Panc1 (cell line): Measurements from ENCODE around the gene KRTAP5-6. TPM values are rescaled to one million over a fixed set of nuclear protein-coding genes. Genes with fewer than 3 reads are reported as not detected.
"Not testable (repeated sequence)": the region's sequence is repeated elsewhere in the genome, so short reads cannot be mapped to it uniquely, and the experiment has no call there.

Experiments
- ATAC-seq: fragments of 200-7000 bp; cut with Tn5 transposase; 2 replicates; pipeline ENCODE4 v1.9.1; 2020; ENCODE audit warnings: mild to moderate bottlenecking, moderate library complexity
- BruUV-seq: library from RNA; stranded (reverse); fragments of 400-500 nt; replicated peaks from 2 replicates; lab custom pipeline; 2021; lab: Mats Ljungman, UMichigan
- CTCF ChIA-PET: fragments of 300-600 bp; sonication (Branson Sonifier 250); formaldehyde crosslinking; loops from one replicate; lab custom pipeline; 2022; ENCODE audit warnings: antibody characterized with exemption; lab: Charles Lee
- POLR2A ChIA-PET: fragments of 300-600 bp; sonication (Branson Sonifier 250); formaldehyde crosslinking; loops from one replicate; lab custom pipeline; 2022; ENCODE audit warnings: antibody characterized with exemption; lab: Charles Lee
- DNase-seq: peaks from one replicate; pipeline ENCODE4 v3.0.0-alpha.2; 2010; ENCODE audit warnings: low read depth, low spot score
- H3K27ac ChIP-seq: 2 replicates; pipeline ENCODE4 v1.5.1; 2011; ENCODE audit warnings: mild to moderate bottlenecking, low read length, inconsistent platforms
- H3K27me3 ChIP-seq: fragments of 200-500 bp; sonication (Bioruptor generic); 2 replicates; pipeline ENCODE4 v1.6.0; 2014; ENCODE audit warnings: low read length, inconsistent platforms; ENCODE audit not compliant: control insufficient read depth, insufficient read depth
- H3K36me3 ChIP-seq: fragments of 200-500 bp; sonication (Bioruptor generic); 2 replicates; pipeline ENCODE4 v1.5.1; 2014; ENCODE audit warnings: inconsistent platforms, mild to moderate bottlenecking, low read length, moderate library complexity; ENCODE audit not compliant: control insufficient read depth, insufficient read depth
- H3K4me1 ChIP-seq: 2 replicates; pipeline ENCODE4 v1.5.1; 2011; ENCODE audit warnings: inconsistent platforms, mild to moderate bottlenecking, low read length, moderate library complexity; ENCODE audit not compliant: control insufficient read depth, insufficient read depth
- H3K4me3 ChIP-seq, 2 experiments: 2 replicates each; pipeline ENCODE4 v1.5.1; 2011 to 2012; ENCODE audit warnings: low read depth in 2 of 2, low read length in 2 of 2, mild to moderate bottlenecking in 2 of 2, inconsistent platforms in 1 of 2, moderate library complexity in 1 of 2
- H3K9me3 ChIP-seq: fragments of 200-500 bp; sonication (Bioruptor generic); 2 replicates; pipeline ENCODE4 v1.5.1; 2014; ENCODE audit warnings: low read depth, mild to moderate bottlenecking, inconsistent platforms, low read length, moderate library complexity; ENCODE audit not compliant: control insufficient read depth, insufficient read depth
- POLR2AphosphoS5 ChIP-seq: IDR thresholded peaks from 2 replicates; pipeline ENCODE4 v1.6.1; 2012; ENCODE audit warnings: mild to moderate bottlenecking, low read depth, low read length, moderate library complexity
- SIN3A ChIP-seq: IDR thresholded peaks from 2 replicates; pipeline ENCODE4 v1.6.1; 2012; ENCODE audit warnings: low read depth, mild to moderate bottlenecking, low read length, moderate library complexity, borderline replicate concordance; ENCODE audit not compliant: insufficient read depth
- TCF7L2 ChIP-seq: IDR thresholded peaks from 2 replicates; pipeline ENCODE4 v1.6.1; 2011; ENCODE audit warnings: mild to moderate bottlenecking, low read depth, low read length, inconsistent platforms
- in situ Hi-C: cut with HindIII; loops from 2 replicates; pipeline ENCODE4 v1.10.0; 2016; ENCODE audit warnings: low sequenced_read_pairs, low pct_unique_long_range_greater_than_20kb
- intact Hi-C: fragments of 100-400 bp; cut with micrococcal nuclease; formaldehyde crosslinking; loops from one replicate; pipeline ENCODE4 v1.10.0; 2022; ENCODE audit not compliant: unreplicated experiment
- total RNA-seq: library from RNA; stranded (reverse); gene quantifications from one replicate; pipeline ENCODE4 v1.2.1, GENCODE V29; 2021; ENCODE audit not compliant: unreplicated experiment
- TF ChIP-seq, protein P1 (sequence below): fragments of 450-650 bp; IDR thresholded peaks from 2 replicates; pipeline ENCODE4 v1.5.1; 2017; ENCODE audit warnings: mild to moderate bottlenecking
- TF ChIP-seq, protein P2 (sequence below), 2 experiments: IDR thresholded peaks; 2 replicates each; pipeline ENCODE4 v1.6.1; 2011 to 2012; ENCODE audit warnings: low read depth in 2 of 2, control low read depth in 1 of 2, low read length in 1 of 2, mild to moderate bottlenecking in 1 of 2, moderate library complexity in 1 of 2; ENCODE audit not compliant: insufficient read depth in 1 of 2

Gene KRTAP5-6
- total RNA-seq, 1 experiment from 2014 or later = not detected

DNA sequence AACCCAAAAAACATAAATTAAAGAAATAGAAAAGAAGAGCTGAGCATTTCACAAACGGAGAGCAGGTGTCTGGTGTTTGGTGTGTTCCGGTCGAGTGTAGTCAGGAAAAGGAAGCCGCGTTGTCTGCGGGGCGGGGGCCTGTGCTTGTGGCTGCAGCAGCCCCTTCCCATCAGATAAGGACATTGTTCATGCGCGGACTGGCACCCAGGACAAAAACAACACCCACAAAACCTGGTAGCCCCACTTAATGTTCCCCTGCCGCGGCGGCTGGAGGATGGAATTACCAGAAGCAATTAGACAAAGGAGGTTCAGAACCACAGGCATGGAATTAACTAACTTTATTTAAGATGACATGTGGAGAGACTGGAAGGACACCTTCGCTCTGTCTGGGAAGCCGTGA is 37.5 kb upstream of the KRTAP5-6 start:
- H3K27me3 ChIP-seq = no peaks in the 10 kb centered on the region
- H3K4me3 ChIP-seq = no peak overlapping the region
- H3K4me1 ChIP-seq = no peaks in the 10 kb centered on the region
- H3K27ac ChIP-seq = no peak overlapping the region
- intact Hi-C loops (no loop called here), in situ Hi-C loops (no loop called here)
- H3K9me3 ChIP-seq = no peaks in the 10 kb centered on the region
- TF ChIP-seq POLR2AphosphoS5 (no peak), TCF7L2 (no peak), SIN3A (no peak)
- TF ChIP-seq, protein P1, sequence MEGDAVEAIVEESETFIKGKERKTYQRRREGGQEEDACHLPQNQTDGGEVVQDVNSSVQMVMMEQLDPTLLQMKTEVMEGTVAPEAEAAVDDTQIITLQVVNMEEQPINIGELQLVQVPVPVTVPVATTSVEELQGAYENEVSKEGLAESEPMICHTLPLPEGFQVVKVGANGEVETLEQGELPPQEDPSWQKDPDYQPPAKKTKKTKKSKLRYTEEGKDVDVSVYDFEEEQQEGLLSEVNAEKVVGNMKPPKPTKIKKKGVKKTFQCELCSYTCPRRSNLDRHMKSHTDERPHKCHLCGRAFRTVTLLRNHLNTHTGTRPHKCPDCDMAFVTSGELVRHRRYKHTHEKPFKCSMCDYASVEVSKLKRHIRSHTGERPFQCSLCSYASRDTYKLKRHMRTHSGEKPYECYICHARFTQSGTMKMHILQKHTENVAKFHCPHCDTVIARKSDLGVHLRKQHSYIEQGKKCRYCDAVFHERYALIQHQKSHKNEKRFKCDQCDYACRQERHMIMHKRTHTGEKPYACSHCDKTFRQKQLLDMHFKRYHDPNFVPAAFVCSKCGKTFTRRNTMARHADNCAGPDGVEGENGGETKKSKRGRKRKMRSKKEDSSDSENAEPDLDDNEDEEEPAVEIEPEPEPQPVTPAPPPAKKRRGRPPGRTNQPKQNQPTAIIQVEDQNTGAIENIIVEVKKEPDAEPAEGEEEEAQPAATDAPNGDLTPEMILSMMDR = no peak
- TF ChIP-seq, protein P2, sequence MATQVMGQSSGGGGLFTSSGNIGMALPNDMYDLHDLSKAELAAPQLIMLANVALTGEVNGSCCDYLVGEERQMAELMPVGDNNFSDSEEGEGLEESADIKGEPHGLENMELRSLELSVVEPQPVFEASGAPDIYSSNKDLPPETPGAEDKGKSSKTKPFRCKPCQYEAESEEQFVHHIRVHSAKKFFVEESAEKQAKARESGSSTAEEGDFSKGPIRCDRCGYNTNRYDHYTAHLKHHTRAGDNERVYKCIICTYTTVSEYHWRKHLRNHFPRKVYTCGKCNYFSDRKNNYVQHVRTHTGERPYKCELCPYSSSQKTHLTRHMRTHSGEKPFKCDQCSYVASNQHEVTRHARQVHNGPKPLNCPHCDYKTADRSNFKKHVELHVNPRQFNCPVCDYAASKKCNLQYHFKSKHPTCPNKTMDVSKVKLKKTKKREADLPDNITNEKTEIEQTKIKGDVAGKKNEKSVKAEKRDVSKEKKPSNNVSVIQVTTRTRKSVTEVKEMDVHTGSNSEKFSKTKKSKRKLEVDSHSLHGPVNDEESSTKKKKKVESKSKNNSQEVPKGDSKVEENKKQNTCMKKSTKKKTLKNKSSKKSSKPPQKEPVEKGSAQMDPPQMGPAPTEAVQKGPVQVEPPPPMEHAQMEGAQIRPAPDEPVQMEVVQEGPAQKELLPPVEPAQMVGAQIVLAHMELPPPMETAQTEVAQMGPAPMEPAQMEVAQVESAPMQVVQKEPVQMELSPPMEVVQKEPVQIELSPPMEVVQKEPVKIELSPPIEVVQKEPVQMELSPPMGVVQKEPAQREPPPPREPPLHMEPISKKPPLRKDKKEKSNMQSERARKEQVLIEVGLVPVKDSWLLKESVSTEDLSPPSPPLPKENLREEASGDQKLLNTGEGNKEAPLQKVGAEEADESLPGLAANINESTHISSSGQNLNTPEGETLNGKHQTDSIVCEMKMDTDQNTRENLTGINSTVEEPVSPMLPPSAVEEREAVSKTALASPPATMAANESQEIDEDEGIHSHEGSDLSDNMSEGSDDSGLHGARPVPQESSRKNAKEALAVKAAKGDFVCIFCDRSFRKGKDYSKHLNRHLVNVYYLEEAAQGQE (IDR thresholded peaks at IDR 0.05; ENCODE audit: insufficient read depth in 1 of 2, low read depth in 2 of 2, low read length in 1 of 2) = no peak
- ATAC-seq (no peak), DNase-seq (no peak)
- ChIA-PET CTCF (no interaction called here), POLR2A (no interaction called here)
- H3K36me3 ChIP-seq = no peaks in the 10 kb centered on the region
- no TSS peak for BruUV-seq

DNA sequence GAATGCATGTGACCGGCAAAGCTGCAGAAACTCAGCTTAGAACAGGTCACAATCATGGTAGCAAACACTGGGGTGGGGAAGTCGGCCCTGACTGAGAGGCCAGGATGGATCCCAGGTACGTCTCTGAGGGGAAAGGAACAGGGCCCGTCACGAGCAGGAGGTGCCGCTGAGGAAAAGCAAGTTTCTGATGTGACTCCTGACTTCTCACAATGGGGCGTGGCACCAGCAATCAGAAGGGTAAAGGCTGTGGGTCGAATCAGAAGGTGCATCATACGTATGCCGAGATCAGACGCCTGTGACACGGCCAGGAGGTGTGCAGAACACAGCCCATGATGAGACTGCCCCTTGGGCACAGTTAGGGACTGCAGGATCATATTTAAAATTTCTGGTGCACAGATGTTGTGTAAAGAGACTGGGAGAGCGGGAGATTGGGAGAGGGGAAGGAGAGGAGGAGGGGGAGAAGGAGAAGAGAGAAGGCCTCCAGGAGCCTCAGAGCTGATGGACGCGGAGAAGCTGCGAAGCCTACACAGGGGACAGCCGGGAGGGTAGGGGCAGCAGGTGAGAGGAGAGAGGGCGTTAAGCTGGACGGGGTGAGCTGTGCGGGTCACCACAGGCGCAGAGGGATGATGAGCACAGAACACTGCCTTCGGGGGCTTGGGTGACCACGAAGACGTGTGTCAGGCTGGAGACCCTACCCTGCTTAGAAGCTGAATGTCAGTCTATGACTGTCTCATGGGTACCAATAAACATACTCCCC is 36.7 kb upstream of the KRTAP5-6 start:
- H3K4me3 ChIP-seq = no peak overlapping the region
- no peak overlapping the region for H3K27ac ChIP-seq
- no peaks in the 10 kb centered on the region for H3K4me1 ChIP-seq
- H3K9me3 ChIP-seq = no peaks in the 10 kb centered on the region
- DNase-seq = no peak
- TF ChIP-seq, protein P2 (IDR thresholded peaks at IDR 0.05; ENCODE audit: insufficient read depth in 1 of 2, low read depth in 2 of 2, low read length in 1 of 2) = no peak
- TF ChIP-seq SIN3A (no peak), TCF7L2 (no peak), POLR2AphosphoS5 (no peak)
- TF ChIP-seq, protein P1 = no peak
- in situ Hi-C loops = no loop called here
- CTCF ChIA-PET = interaction anchor here (0.6 kb wide), 1 partner anchor 272 kb away, joined by 7 read pairs; no protein-coding TSS in a partner anchor
- intact Hi-C loops = no loop called here
- POLR2A ChIA-PET = no interaction called here
- no peaks in the 10 kb centered on the region for H3K27me3 ChIP-seq
- no TSS peak for BruUV-seq
- H3K36me3 ChIP-seq = no peaks in the 10 kb centered on the region
- no peak for ATAC-seq

DNA sequence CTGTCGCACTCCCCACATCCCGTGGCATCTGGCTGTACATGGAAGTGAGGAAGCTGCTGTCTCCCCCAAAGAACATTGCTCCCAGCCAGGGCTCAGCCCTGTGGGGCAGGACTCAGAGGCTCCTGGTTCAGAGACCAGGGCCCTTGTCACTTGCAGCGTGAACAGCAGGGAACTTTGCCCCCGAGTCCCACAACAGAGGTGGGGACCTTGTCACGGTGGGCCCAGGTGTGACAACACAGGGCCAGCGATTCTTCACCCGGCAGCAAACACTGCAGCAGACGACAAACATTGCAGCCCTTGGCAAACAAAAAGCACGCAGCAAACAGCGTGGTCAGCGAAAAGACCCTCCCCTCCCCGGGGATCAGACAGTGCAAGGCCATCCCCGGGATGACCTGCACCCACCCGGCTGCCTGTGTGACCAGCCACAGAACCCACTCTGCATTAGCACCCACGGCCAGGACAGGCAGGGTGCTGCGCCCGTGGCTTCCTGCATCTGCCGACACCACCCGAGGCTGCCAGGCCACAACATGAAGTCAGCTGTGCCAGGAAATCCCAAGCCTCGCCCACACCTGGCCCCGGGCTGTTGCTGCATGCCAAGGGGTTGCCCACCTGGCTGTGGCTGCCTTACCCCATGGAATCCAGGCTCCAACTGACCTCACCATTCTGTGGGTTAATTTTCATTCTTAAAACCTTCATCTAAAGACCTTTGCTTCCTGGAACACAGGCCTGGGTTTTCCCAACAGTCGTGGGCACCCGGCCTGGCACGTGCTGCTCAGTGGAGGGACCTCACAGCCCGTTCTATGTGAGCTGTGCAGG is 35.3 kb upstream of the KRTAP5-6 start:
- POLR2A ChIA-PET, intact Hi-C loops, DNase-seq, ATAC-seq, H3K27ac ChIP-seq, H3K4me1 ChIP-seq, BruUV-seq, CTCF ChIA-PET, H3K27me3 ChIP-seq, H3K9me3 ChIP-seq, H3K36me3 ChIP-seq, H3K4me3 ChIP-seq, in situ Hi-C loops: not testable (repeated sequence)
